ENCODE measurements around the gene SNAPC4.
A peak's percentile ranks its signal among the peaks of the same experiment; 100 is the strongest.

Gene SNAPC4

GRCh38 chr9:136372561-136373299, 27.2 kb downstream of the SNAPC4 start:
- DNase-seq (ENCODE audit: low read depth): no peak

GRCh38 chr9:136372006-136372405, 28.0 kb downstream of the SNAPC4 start:
- DNase-seq (ENCODE audit: low read depth): no peak

DNA sequence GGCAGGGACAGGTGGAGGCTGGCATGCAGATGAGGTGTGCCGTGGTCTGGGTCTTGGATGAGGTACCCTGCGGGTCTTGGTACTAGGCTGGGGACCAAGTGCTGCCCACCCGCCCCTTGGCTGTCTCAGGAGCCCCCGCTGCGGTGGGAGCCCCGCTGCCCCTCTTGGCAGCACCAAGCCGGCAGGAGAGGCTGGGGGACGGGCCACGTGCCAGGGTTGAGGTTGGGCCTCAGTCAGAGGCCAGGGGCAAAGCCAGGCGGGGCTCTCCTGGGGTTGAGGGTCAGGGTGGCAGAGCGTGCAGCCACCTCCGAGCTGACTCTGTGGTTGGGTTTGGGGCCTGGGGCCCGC, 28.5 kb downstream of the SNAPC4 start:
- DNase-seq (ENCODE audit: low read depth): no peak

GRCh38 chr9:136370687-136371532, 29.1 kb downstream of the SNAPC4 start:
- no peak for DNase-seq (ENCODE audit: low read depth)

DNA sequence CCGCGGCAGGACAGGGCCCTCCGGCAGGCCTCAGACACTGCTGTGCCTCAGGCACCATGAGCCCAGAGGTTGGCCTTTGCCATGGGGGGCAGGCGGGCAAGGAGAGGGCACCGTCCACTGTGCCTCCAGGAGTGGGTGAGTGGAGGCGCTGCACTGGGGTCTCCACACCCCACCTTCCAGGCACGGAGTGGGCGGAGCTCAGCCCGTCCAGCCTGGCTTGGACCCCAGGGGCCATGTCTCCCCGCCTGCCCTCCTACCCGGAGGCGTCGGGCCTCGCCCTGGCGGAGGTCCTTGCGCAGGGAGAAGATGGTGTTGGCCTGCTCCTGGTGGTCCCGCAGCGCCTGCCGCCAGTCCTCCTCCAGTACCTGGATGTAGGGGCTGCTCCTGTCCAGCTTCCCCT, 29.9 kb downstream of the SNAPC4 start:
- DNase-seq (ENCODE audit: low read depth): no peak

DNA sequence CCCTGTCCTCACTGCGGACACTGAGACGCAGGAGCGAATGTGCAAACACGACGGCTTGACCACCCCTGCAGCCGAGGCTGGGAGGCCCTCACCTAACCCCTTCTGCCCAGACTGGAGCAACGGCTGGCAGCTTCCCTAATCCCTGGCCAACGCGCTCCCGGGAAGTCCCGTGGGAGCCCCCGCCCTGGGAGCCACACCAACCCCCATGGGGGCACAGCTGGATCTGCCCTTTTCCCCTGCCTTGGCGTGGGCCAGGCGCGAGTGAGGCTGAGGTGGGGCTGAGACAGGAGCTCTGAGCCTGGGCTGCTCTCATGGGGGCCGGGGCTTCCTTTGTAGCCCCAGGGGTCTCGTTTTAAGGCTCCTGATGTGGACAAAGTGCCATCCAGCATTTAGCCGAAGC, 31.8 kb downstream of the SNAPC4 start:
- DNase-seq (ENCODE audit: low read depth): no peak

GRCh38 chr9:136367296-136368145, 32.4 kb downstream of the SNAPC4 start:
- no peak for DNase-seq (ENCODE audit: low read depth)

DNA sequence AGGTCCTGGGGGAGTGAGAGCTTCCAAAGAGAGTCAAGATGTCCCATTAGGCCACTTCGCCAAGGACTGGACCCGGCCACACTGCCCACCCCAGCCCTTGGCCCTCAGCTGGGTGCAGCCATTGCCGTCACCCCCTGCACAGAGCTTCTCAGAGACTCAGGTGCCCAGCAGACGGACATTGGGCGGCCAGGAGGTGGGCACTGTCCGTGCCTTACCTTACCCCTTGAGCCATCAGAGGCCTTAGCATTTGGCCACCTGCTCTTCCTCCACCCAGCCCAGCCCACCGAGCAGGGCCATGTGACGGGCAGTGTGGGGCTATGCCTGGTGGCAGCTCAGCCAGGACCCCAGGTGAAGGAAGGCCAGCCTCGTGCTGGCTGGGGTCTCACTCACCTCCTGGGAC, 33.1 kb downstream of the SNAPC4 start:
- DNase-seq (ENCODE audit: low read depth): no peak

GRCh38 chr9:136365775-136366222, 34.2 kb downstream of the SNAPC4 start:
- DNase-seq (ENCODE audit: low read depth): no peak

GRCh38 chr9:136364942-136365774, 34.8 kb downstream of the SNAPC4 start:
- no peak for DNase-seq (ENCODE audit: low read depth)

- DNase-seq (ENCODE audit: low read depth): no peak
These were observed 35.8 kb downstream of the SNAPC4 start for GRCh38 chr9:136363949-136364748.

GRCh38 chr9:136363106-136363948, 36.6 kb downstream of the SNAPC4 start, which contains the start of gene DNLZ:
Gene DNLZ, minus strand, starts transcription at chr9:136363744. Its CDS starts 30 bp downstream, at chr9:136363714.
- DNase-seq (ENCODE audit: low read depth): peak; percentile 92

- DNase-seq (ENCODE audit: low read depth): no peak
These were observed 37.6 kb downstream of the SNAPC4 start for GRCh38 chr9:136362450-136362784.

- no peak for DNase-seq (ENCODE audit: low read depth)
These were observed 38.1 kb downstream of the SNAPC4 start for GRCh38 chr9:136361754-136362449.

DNA sequence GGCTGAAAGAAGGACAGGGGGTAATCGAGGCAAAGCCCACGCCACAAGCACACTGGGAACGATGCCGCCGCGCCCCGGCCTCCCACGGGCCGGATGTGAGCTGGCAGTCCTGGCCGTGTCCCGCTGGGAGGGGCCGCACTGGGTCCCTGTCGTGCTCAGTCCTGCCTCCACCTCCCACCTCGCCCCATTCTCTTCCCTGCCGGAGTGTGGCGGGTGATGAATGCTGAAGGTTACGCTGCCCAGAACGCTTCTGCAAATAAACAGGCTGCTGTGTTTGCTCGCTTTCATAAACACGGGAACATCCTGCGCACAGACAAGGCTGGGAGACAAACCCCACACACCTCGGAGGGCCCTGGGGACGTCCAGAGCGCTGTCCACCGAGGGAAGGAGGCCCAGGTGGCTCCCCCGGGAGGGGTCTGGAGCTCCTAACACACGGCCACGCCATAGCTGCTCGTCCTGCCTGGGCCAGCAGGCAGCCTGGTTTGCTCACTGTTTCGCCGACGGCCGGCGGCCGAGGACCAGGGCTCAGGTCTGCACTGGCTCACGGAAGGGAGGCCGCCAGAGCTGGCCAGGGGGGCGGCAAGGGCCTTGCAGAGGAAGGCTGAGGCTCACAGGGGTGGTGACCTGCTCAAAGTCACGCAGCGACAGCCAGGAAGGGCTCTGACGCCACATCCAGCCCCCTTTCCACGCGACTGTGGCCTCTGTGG, 38.8 kb downstream of the SNAPC4 start:
- DNase-seq (ENCODE audit: low read depth): no peak

DNA sequence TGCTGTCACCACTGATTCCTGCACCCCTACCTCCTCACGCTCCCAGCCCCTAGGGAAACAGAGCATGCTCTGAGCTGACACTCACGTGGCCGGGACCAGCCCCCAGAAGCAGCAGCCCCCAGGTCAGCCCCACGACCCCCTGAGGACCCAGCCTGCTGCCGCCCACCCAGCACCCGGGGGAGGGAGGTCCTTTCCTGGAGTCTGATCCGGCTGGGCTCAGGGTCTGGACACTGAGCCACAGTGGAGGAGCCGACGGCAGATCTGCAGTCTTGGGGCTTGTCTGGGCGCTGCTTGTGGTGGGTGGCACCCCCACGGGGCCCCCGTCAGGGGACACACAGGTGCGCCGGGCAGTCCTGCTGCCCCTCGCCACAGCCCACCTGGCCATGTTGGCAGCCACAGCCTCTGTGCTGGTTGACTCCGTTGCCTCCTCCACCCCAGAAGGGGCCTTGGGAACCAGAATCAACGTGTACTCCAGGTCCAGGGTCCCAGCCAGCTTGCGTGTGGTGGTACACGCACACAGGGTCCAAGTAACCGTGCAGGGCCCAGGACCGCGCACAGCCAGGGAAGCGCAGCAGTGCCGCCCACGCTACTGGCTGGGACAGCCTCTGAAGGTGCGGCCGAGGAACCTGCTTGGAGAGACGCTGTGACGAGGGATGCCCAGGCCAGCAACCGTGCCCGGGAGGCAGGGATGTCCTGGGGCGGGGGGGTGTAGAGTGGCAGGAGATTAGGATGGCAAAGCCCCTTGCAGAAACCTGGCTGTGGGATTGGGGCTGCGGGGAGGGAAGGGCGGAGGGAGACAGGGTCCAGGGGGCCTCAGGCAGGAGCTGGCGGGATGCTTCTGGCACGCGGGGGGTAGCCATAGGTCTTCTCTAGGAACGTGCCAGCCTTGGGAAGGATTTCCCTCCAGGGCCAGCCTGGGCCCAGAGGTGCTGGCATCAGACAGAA, 39.9 kb downstream of the SNAPC4 start:
- DNase-seq (ENCODE audit: low read depth): no peak

DNA sequence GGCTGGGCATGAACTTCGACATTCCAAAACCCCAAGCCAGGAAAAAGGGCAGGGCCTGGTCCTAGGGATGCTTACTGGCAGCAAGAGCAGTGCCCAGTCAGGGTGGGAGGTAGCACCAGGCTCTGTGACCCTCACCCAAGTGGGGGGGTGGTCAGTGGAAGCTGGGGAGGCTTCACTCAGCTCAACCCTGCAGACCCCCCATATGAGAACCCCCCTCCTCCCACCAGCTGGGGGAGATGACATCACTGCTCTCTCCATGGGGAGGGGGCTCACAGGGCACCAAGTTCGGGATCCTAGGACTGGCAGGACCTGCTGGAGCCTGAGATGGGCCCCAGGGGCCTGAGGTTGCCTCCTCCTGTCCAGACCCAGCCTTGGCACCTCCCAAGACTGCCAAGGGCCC, 41.1 kb downstream of the SNAPC4 start:
- DNase-seq (ENCODE audit: low read depth): no peak

Measured in activated T-cell treated with anti-CD3 and anti-CD28 coated beads for 24 hours (primary cell).